ENCODE results near the gene OR6Q1. TPM values are rescaled to one million over a fixed set of nuclear protein-coding genes. Genes with fewer than 3 reads are reported as not detected.

Gene OR6Q1
- total and polyA plus RNA-seq, 2 donors (not counting 1 experiment from before 2014, with no cell fraction given), result not detected

GRCh38 chr11:58024601-58025091, 6.1 kb upstream of the OR6Q1 start:
- Histone ChIP-seq H3K9me3 (ENCODE audit: control extremely low read depth in 1 of 3, control insufficient read depth in 2 of 3, insufficient read depth in 1 of 3, low read length in 2 of 3) (peaks cover 0 to 2% (median 0%) of the 10 kb centered on the region in 3 donors), H3K4me2 (replicated peaks; ENCODE audit: low read depth, low read length, poor library complexity, severe bottlenecking) (no peak overlapping the region), H3K27ac (ENCODE audit: low read length in 2 of 2) (no peak overlapping the region), H3K4me1 (ENCODE audit: control insufficient read depth in 2 of 2, insufficient read depth in 2 of 2, low read length in 2 of 2) (no peaks in the 10 kb centered on the region), H2AFZ (ENCODE audit: insufficient read depth, low read depth, low read length, poor library complexity, severe bottlenecking) (no peak overlapping the region), H4K20me1 (ENCODE audit: control insufficient read depth, insufficient read depth, low read length, poor library complexity, severe bottlenecking) (no peaks in the 10 kb centered on the region), H3K36me3 (replicated peaks in 1 of 2; ENCODE audit: control extremely low read depth in 1 of 2, control insufficient read depth in 1 of 2, extremely low read depth in 1 of 2, insufficient read depth in 2 of 2, low read length in 1 of 2) (no peaks in the 10 kb centered on the region), H3K4me3 (ENCODE audit: control extremely low read depth in 1 of 5, extremely low read depth in 1 of 5, insufficient read depth in 1 of 5, low read depth in 2 of 5, low read length in 4 of 5) (no peak overlapping the region), H3K9ac (ENCODE audit: low read length) (no peak overlapping the region), H3K79me2 (ENCODE audit: control insufficient read depth, insufficient read depth, low read length) (no peaks in the 10 kb centered on the region), H3K27me3 (replicated peaks in 1 of 4; ENCODE audit: control extremely low read depth in 1 of 4, control insufficient read depth in 3 of 4, insufficient read depth in 4 of 4, low read length in 3 of 4) (no peaks in the 10 kb centered on the region)
- no peak overlapping the region for H3K27ac Mint-ChIP-seq
- no peaks in the 10 kb centered on the region for H3K9me3 Mint-ChIP-seq (ENCODE audit: insufficient read depth)
- TF ChIP-seq CTCF (IDR thresholded peaks at IDR 0.05) (no peak), EZH2 (IDR thresholded peaks at IDR 0.05; ENCODE audit: borderline replicate concordance, insufficient read depth, low read depth, low read length, poor library complexity, severe bottlenecking) (no peak)
- intact Hi-C loops (cut with micrococcal nuclease), result no loop called here
- DNase-seq (no peak), ATAC-seq (ENCODE audit: low read depth) (no peak)
- no peak overlapping the region for H3K4me3 Mint-ChIP-seq
- ChIA-PET CTCF (no interaction called here), POLR2A (no interaction called here)
- no peaks in the 10 kb centered on the region for H3K4me1 Mint-ChIP-seq
- H3K27me3 Mint-ChIP-seq, result peaks cover 13% of the 10 kb centered on the region
- WGBS (ENCODE audit: insufficient coverage), result 63% methylated on average over 3 of the region's 8 CpGs

GRCh38 chr11:58027341-58027740, 3.4 kb upstream of the OR6Q1 start:
- Histone ChIP-seq H3K4me3 (ENCODE audit: control extremely low read depth in 1 of 5, extremely low read depth in 1 of 5, insufficient read depth in 1 of 5, low read depth in 2 of 5, low read length in 4 of 5) (no peak overlapping the region), H3K36me3 (replicated peaks in 1 of 2; ENCODE audit: control extremely low read depth in 1 of 2, control insufficient read depth in 1 of 2, extremely low read depth in 1 of 2, insufficient read depth in 2 of 2, low read length in 1 of 2) (no peaks in the 10 kb centered on the region), H3K4me2 (replicated peaks; ENCODE audit: low read depth, low read length, poor library complexity, severe bottlenecking) (no peak overlapping the region), H3K9ac (ENCODE audit: low read length) (no peak overlapping the region), H3K27ac (ENCODE audit: low read length in 2 of 2) (no peak overlapping the region), H3K79me2 (ENCODE audit: control insufficient read depth, insufficient read depth, low read length) (no peaks in the 10 kb centered on the region), H2AFZ (ENCODE audit: insufficient read depth, low read depth, low read length, poor library complexity, severe bottlenecking) (no peak overlapping the region), H3K9me3 (ENCODE audit: control extremely low read depth in 1 of 3, control insufficient read depth in 2 of 3, insufficient read depth in 1 of 3, low read length in 2 of 3) (peaks cover 0 to 2% (median 0%) of the 10 kb centered on the region in 3 donors), H4K20me1 (ENCODE audit: control insufficient read depth, insufficient read depth, low read length, poor library complexity, severe bottlenecking) (no peaks in the 10 kb centered on the region), H3K4me1 (ENCODE audit: control insufficient read depth in 2 of 2, insufficient read depth in 2 of 2, low read length in 2 of 2) (no peaks in the 10 kb centered on the region), H3K27me3 (replicated peaks in 1 of 4; ENCODE audit: control extremely low read depth in 1 of 4, control insufficient read depth in 3 of 4, insufficient read depth in 4 of 4, low read length in 3 of 4) (no peaks in the 10 kb centered on the region)
- TF ChIP-seq CTCF (IDR thresholded peaks at IDR 0.05), result no peak
- TF ChIP-seq EZH2 (IDR thresholded peaks at IDR 0.05; ENCODE audit: borderline replicate concordance, insufficient read depth, low read depth, low read length, poor library complexity, severe bottlenecking), result no peak
- intact Hi-C loops (cut with micrococcal nuclease), result no loop called here
- peaks cover 17% of the 10 kb centered on the region for H3K27me3 Mint-ChIP-seq
- ChIA-PET CTCF (no interaction called here), POLR2A (no interaction called here)
- 67% methylated on average over 1 of the region's 4 CpGs for WGBS (ENCODE audit: insufficient coverage)
- DNase-seq (no peak), ATAC-seq (ENCODE audit: low read depth) (no peak)
- H3K4me1 Mint-ChIP-seq, result no peaks in the 10 kb centered on the region
- H3K9me3 Mint-ChIP-seq (ENCODE audit: insufficient read depth), result no peaks in the 10 kb centered on the region
- H3K27ac Mint-ChIP-seq, result no peak overlapping the region
- no peak overlapping the region for H3K4me3 Mint-ChIP-seq
